ENCODE measurements around the gene DDX10. TPM values are rescaled to one million over a fixed set of nuclear protein-coding genes. Genes with fewer than 3 reads are reported as not detected.

Gene DDX10
- total and polyA plus RNA-seq, 2 of the 8 experiments (the other 6 are each of a cell fraction or from before 2014, with no cell fraction given) = 49.2 to 52.2 TPM

DNA sequence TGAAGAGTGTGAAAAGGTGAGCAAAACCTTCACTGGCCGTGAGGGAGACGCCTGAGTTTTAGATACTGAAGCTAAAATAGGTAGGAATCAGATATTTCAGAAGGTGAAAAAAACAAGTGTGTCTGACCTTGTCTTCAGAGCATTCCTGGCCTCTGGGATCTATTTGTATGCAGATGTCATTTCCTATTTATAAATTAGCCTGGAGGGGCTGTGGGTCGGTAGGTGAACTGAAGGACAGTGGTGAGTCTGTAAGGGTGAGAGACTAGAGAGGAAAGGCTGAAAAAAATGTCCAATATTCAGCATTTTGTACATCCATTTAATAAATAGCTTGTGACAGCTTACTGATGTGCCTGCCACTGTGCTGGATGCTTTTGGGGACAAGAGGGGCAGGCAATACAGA is 302.1 kb downstream of the DDX10 start:
- Histone ChIP-seq H3K79me2 (ENCODE audit: control insufficient read depth in 1 of 2, insufficient read depth in 2 of 2, low read length in 2 of 2) (no peaks in the 10 kb centered on the region), H4K8ac (ENCODE audit: extremely low read depth, insufficient read depth, low read length) (no peak overlapping the region), H3K4ac (replicated peaks; ENCODE audit: insufficient read length, low read depth, low read length) (no peak overlapping the region), H3K4me1 (replicated peaks in 1 of 4; ENCODE audit: control insufficient read depth in 3 of 4, insufficient read depth in 4 of 4, low read length in 3 of 4) (peaks cover 0 to 2% (median 1%) of the 10 kb centered on the region in 4 experiments; a peak in 1 of 7 replicates), H3K36me3 (ENCODE audit: control insufficient read depth in 2 of 4, insufficient read depth in 4 of 4, low read length in 3 of 4) (no peaks in the 10 kb centered on the region), H4K91ac (replicated peaks; ENCODE audit: insufficient read length, low read length) (no peak overlapping the region), H2AK5ac (ENCODE audit: low read depth, low read length) (no peak overlapping the region), H2BK5ac (ENCODE audit: low read depth, low read length) (no peak overlapping the region; the same call in 1 of the 2 replicates), H2BK20ac (ENCODE audit: low read length) (no peak overlapping the region; the same call in 1 of the 2 replicates), H2BK12ac (ENCODE audit: low read depth, low read length) (peak overlapping the region; percentile 11; the same call in 1 of the 2 replicates), H3K56ac (replicated peaks; ENCODE audit: insufficient read length, low read depth, low read length) (no peak overlapping the region), H3K4me2 (ENCODE audit: insufficient read depth in 1 of 2, low read depth in 2 of 2, low read length in 2 of 2) (no peak overlapping the region), H2BK120ac (replicated peaks; ENCODE audit: low read depth, low read length) (no peak overlapping the region), H3K9me3 (ENCODE audit: insufficient read depth in 2 of 2, low read depth in 1 of 2, low read length in 1 of 2) (no peaks in the 10 kb centered on the region; a peak in 1 of 4 replicates), H3K23me2 (ENCODE audit: low read depth, low read length) (no peaks in the 10 kb centered on the region; the same call in 1 of the 2 replicates), H2BK15ac (ENCODE audit: low read length) (peak overlapping the region; percentile 13; the same call in 1 of the 2 replicates), H3K9ac (replicated peaks in 1 of 4; ENCODE audit: extremely low read depth in 1 of 4, low read depth in 3 of 4, low read length in 3 of 4) (no peak overlapping the region), H4K20me1 (replicated peaks in 1 of 2; ENCODE audit: control insufficient read depth in 1 of 2, insufficient read depth in 2 of 2, low read length in 2 of 2) (no peaks in the 10 kb centered on the region), H3K27ac (ENCODE audit: low read depth, low read length) (no peak overlapping the region), H2AFZ (ENCODE audit: low read length) (no peak overlapping the region), H3K27me3 (replicated peaks in 1 of 4; ENCODE audit: control insufficient read depth in 3 of 4, extremely low read depth in 1 of 4, insufficient read depth in 3 of 4, low read length in 3 of 4) (no peaks in the 10 kb centered on the region), H3K79me1 (ENCODE audit: low read depth, low read length) (no peaks in the 10 kb centered on the region), H4K5ac (ENCODE audit: insufficient read length, low read depth, low read length) (no peak overlapping the region), H3K23ac (ENCODE audit: insufficient read length) (no peak overlapping the region), H3K4me3 (ENCODE audit: extremely low read depth in 1 of 4, insufficient read depth in 2 of 4, low read depth in 3 of 4, low read length in 4 of 4) (no peak overlapping the region), H3K14ac (ENCODE audit: insufficient read length) (no peak overlapping the region), H3K18ac (ENCODE audit: extremely low read depth, low read length) (no peak overlapping the region)
- ChIA-PET CTCF (ENCODE audit: partially characterized antibody) (interaction anchor here (1.1 kb wide), 1 partner anchor 730 kb away, joined by 3 read pairs; no protein-coding TSS in a partner anchor), POLR2A (ENCODE audit: partially characterized antibody) (no interaction called here)
- TF ChIP-seq HDAC6 (IDR thresholded peaks at IDR 0.05; ENCODE audit: low read depth, low read length) = no peak
- DNase-seq (ENCODE audit: low read depth in 1 of 2, low spot score in 2 of 2) (no peak), FAIRE-seq (no peak)
- 55% methylated on average over 3 of the region's 3 CpGs; no CpG with 5 or more reads in 1 of the 2 experiments for WGBS, 2 experiments (ENCODE audit: extremely low coverage in 1 of 2, insufficient coverage in 1 of 2, insufficient read length in 1 of 2, insufficient replicate concordance in 2 of 2, low coverage in 1 of 2, low lambda C conversion rate in 2 of 2, missing lambda C conversion rate in 1 of 2)

Data from H1 (cell line).